ENCODE data around the gene MDM4. TPM values are rescaled to one million over a fixed set of nuclear protein-coding genes. Genes with fewer than 3 reads are reported as not detected.

MDM4 gene
- total RNA-seq, 1 donor from 2014 or later, result 90.1 TPM

GRCh38 chr1:204583909-204584632 is 67.9 kb downstream of the MDM4 start:
- intact Hi-C loops (cut with DNase I), result no loop called here
- no peak overlapping the region for H3K27ac ChIP-seq

DNA sequence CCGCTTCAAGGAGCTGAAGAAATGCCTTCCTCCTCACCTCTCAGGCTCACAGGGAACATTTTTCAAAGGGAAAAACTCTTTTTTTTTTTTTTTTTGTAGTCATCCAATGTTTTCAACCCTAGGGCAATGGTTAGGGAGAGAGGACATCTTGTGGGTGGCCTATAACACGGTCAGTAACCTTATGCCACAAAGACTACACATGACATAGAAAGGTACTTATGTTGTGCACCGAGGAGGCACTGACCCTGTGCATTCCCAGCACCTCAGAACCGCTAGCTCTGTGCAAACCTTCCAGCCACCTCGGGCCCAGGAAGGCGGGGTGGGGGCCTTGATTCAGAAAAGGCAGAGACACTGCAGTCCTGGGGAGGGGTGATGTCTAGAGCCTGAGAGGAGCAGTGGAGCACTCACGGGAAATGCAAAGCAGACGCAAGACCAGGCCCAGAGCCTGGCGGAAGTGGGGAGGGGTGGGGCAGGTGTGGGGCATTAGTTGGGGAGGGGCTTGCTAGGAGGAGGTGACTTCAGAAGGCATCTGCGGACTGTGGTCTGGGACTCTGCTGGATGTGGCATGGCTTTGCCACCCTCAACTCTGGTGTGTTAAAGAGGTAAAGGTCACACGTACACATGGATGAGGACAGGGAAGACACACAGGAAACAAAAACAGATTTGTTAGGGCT is 68.6 kb downstream of the MDM4 start:
- no peaks in the 10 kb centered on the region for H3K27me3 ChIP-seq
- TF ChIP-seq POLR2A (IDR thresholded peaks at IDR 0.05), result no peak
- TF ChIP-seq, protein P1, sequence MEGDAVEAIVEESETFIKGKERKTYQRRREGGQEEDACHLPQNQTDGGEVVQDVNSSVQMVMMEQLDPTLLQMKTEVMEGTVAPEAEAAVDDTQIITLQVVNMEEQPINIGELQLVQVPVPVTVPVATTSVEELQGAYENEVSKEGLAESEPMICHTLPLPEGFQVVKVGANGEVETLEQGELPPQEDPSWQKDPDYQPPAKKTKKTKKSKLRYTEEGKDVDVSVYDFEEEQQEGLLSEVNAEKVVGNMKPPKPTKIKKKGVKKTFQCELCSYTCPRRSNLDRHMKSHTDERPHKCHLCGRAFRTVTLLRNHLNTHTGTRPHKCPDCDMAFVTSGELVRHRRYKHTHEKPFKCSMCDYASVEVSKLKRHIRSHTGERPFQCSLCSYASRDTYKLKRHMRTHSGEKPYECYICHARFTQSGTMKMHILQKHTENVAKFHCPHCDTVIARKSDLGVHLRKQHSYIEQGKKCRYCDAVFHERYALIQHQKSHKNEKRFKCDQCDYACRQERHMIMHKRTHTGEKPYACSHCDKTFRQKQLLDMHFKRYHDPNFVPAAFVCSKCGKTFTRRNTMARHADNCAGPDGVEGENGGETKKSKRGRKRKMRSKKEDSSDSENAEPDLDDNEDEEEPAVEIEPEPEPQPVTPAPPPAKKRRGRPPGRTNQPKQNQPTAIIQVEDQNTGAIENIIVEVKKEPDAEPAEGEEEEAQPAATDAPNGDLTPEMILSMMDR (IDR thresholded peaks at IDR 0.05), result no peak
- no peak for TF ChIP-seq POLR2AphosphoS5 (IDR thresholded peaks at IDR 0.05; ENCODE audit: insufficient read depth in 1 of 2, low read depth in 1 of 2)
- no peaks in the 10 kb centered on the region for H3K9me3 ChIP-seq
- H3K36me3 ChIP-seq, result no peaks in the 10 kb centered on the region
- intact Hi-C loops (cut with DNase I), result no loop called here
- no peak overlapping the region for H3K27ac ChIP-seq
- DNase-seq (ENCODE audit: extremely low spot score in 2 of 2), result no peak
- no peak overlapping the region for H3K4me3 ChIP-seq
- H3K4me1 ChIP-seq, result no peaks in the 10 kb centered on the region

More at GRCh38 chr1:204583909-204584632, 67.9 kb downstream of the MDM4 start:
- Histone ChIP-seq H3K27me3 (no peaks in the 10 kb centered on the region), H3K4me1 (peaks cover 3% of the 10 kb centered on the region), H3K36me3 (no peaks in the 10 kb centered on the region), H3K9me3 (no peaks in the 10 kb centered on the region), H3K4me3 (no peak overlapping the region)
- TF ChIP-seq POLR2AphosphoS5 (IDR thresholded peaks at IDR 0.05; ENCODE audit: insufficient read depth in 1 of 2, low read depth in 1 of 2), result no peak
- TF ChIP-seq, protein P1 (IDR thresholded peaks at IDR 0.05), result no peak
- no peak for TF ChIP-seq POLR2A (IDR thresholded peaks at IDR 0.05)
- no peak for DNase-seq (ENCODE audit: extremely low spot score in 2 of 2)

GRCh38 chr1:204587621-204588020 is 71.4 kb downstream of the MDM4 start:
- Histone ChIP-seq H3K4me3 (no peak overlapping the region), H3K9me3 (no peaks in the 10 kb centered on the region), H3K4me1 (no peaks in the 10 kb centered on the region), H3K36me3 (no peaks in the 10 kb centered on the region), H3K27me3 (no peaks in the 10 kb centered on the region), H3K27ac (no peak overlapping the region)
- TF ChIP-seq POLR2AphosphoS5 (IDR thresholded peaks at IDR 0.05; ENCODE audit: insufficient read depth in 1 of 2, low read depth in 1 of 2), result no peak
- TF ChIP-seq, protein P1 (IDR thresholded peaks at IDR 0.05), result no peak
- TF ChIP-seq POLR2A (IDR thresholded peaks at IDR 0.05), result no peak
- intact Hi-C loops (cut with DNase I), result no loop called here
- DNase-seq (ENCODE audit: extremely low spot score in 2 of 2), result no peak

GRCh38 chr1:204588826-204589225 is 72.6 kb downstream of the MDM4 start:
- intact Hi-C loops (cut with DNase I), result no loop called here
- no peak overlapping the region for H3K27ac ChIP-seq
- H3K4me3 ChIP-seq, result no peak overlapping the region
- no peaks in the 10 kb centered on the region for H3K27me3 ChIP-seq
- no peak for DNase-seq (ENCODE audit: extremely low spot score in 2 of 2)
- no peaks in the 10 kb centered on the region for H3K9me3 ChIP-seq
- TF ChIP-seq, protein P1 (IDR thresholded peaks at IDR 0.05), result no peak
- H3K36me3 ChIP-seq, result no peaks in the 10 kb centered on the region
- H3K4me1 ChIP-seq, result no peaks in the 10 kb centered on the region

DNA sequence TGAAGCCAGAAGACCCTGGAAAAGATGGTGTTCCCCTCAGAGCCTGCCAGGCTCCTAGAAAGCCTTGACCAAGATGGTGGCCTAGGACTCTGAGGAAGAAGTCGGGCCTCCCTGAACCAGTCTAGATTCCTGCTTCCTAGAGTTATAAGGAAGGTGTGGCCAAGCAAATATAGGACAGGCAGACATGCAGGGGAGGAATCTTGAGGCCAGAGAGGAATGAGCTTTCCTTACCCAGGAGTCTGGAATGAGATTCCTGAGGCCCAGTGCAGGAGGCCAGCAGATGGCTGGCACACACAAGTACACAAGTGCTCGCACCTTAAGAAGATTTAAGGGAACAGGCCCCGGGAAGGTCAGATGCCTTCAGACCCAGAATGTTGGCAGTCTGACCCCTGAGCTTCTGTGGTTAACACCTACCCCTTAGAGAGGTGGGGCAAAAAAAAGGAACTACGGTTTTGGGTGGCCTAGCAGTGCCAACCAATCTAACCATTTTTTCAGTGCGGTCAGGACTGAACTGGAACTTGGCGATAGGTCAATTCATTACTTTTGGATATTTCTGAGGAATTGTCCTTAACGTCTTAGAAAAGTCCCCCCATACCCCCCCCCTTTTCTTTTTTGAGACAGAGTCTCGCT is 73.3 kb downstream of the MDM4 start:
- no peaks in the 10 kb centered on the region for H3K36me3 ChIP-seq
- no peaks in the 10 kb centered on the region for H3K4me1 ChIP-seq
- intact Hi-C loops (cut with DNase I), result no loop called here
- H3K4me3 ChIP-seq, result no peak overlapping the region
- H3K27me3 ChIP-seq, result no peaks in the 10 kb centered on the region
- H3K27ac ChIP-seq, result no peak overlapping the region
- DNase-seq (ENCODE audit: extremely low spot score in 2 of 2), result no peak
- no peaks in the 10 kb centered on the region for H3K9me3 ChIP-seq
- TF ChIP-seq, protein P1 (IDR thresholded peaks at IDR 0.05), result no peak
- TF ChIP-seq POLR2AphosphoS5 (IDR thresholded peaks at IDR 0.05; ENCODE audit: insufficient read depth in 1 of 2, low read depth in 1 of 2) (no peak), POLR2A (IDR thresholded peaks at IDR 0.05) (no peak)

Measured in vagina (tissue), 2 donors.